GM19238 (cell line): ENCODE data around the gene BCL2L13.
A peak's percentile ranks its signal among the peaks of the same experiment; 100 is the strongest.
"Not testable (repeated sequence)": the region's sequence is repeated elsewhere in the genome, so short reads cannot be mapped to it uniquely, and the experiment has no call there.

Source experiments
- DNase-seq: peaks from one replicate; pipeline ENCODE4 v3.0.0; 2011; ENCODE audit warnings: low spot score; ENCODE audit not compliant: insufficient read length

The BCL2L13 gene

DNA sequence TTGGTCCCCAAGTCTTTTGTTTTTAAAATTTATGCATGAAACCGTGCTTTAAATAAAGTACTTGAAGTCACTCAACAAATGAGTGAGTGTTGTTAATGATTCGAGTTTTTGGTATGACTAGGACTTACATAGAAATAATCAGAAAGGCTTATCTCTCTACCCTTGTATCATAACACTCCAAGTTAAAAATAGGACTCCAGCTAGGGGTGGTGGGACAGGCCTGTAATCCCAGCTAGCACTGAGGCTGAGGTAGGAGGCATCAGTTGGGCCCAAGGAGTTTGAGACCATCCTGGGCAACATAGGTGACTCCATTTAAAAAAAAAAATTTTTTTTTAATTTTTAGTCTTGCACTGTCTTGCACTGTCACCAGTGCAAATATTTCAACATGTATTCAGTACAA is 55.6 kb downstream of the BCL2L13 start:
- DNase-seq = no peak

GRCh38 chr22:17694752-17695151 is 56.2 kb downstream of the BCL2L13 start:
- DNase-seq = no peak

DNA sequence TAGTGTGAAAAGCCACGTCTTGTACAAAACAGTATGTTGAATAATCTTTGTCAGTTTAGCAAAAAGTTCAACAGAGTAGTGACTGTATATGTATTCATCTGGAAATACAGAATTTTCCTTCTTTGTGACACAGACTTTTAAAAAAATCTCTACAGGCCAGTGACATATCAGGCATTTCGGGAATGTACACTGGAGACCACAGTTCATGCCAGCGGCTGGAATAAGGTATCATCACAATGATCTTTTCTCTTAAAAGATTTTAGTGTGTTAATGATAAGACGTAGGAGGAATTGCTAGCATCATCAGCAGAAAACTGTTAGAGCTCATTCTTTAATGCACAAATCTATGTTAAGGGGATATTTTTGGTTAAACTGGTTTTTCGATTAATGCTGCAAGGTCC is 57.4 kb downstream of the BCL2L13 start:
- no peak for DNase-seq

DNA sequence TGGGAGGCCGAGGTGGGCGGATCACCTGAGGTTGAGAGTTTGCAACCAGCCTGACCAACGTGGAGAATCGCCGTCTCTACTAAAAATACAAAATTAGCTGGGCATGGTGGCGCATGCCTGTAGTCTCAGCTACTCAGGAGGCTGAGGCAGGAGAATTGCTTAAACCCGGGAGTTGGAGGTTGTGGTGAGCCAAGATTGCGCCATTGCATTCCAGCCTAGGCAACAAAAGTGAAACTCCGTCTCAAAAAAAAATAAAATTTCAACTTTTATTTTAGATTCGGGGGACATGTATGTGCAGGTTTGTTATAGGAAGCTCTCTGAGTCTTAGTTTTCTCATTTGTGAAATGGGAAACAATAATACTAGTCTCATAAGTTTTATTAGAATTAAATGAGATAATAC is 58.6 kb downstream of the BCL2L13 start:
- DNase-seq = not testable (repeated sequence)

- DNase-seq = not testable (repeated sequence)
Observed at GRCh38 chr22:17698276-17698675, 59.7 kb downstream of the BCL2L13 start.

DNA sequence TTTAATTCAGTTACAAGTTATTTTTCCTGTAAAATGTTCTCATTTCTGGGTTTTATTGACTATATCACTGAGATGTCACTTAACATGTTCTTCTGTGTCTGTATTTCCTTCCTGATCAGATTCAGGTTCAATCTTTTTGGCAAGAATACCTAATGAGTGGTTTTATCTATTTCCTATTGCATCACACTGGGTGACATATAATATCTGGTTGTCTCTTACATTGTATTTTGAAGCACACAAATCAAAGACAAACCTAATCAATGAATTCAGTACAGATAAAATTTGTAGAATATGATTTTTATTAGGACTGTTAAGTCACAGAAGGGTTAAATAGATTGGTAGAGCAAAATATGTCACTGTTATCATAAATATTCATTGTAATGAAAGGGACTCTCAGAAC is 60.4 kb downstream of the BCL2L13 start:
- no peak for DNase-seq

DNA sequence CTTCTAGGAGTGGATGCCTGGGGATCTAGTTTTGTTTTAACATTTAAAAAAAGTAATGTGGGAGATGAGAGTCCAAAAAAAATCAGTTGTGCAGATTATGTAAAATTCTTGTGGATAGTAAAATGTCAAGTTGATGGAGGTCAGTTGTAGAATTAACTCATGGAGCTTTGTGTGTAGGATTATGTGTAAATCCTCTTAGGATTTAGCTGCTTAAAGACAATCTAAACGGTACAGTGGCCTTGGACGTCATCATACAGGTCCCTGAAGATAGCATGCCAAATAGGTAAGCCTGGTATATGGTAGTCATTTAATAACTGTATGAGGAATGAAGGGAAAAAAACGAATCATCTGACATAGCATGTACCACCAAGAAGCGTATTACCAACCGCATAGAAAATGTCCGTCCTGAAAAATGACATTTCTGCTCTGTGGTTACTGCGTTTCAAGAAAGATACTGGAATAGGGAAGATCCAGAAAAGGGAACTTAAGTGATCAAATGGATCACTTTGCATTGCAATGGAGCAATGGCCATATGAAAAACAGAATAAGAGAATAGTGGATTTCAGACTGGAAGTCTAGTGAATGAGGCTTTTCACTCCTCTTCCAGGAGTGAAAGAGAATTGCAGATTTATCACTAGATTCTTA is 61.3 kb downstream of the BCL2L13 start:
- DNase-seq = no peak

- no peak for DNase-seq
Observed at GRCh38 chr22:17700778-17701177, 62.2 kb downstream of the BCL2L13 start.

DNA sequence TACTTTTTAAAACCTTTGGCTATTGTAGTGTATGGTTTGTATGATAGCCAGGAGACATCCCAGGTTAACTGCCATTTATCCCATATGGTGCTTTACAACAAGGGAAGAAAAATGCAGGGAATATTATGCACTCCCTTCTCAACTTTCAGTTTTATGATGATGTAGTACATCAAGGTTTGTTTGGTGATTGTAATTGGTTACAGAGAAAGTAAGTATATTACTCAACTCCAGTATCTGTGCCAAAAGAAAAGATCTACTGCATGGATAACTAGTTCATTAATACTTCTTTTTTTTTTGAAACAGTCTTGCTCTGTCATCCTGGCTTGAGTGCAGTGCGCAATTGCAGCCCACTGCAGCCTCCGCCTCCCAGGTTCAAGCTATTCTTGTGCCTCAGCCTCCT is 65.3 kb downstream of the BCL2L13 start:
- DNase-seq = no peak

- DNase-seq = no peak
Observed at GRCh38 chr22:17705546-17705945, 67.0 kb downstream of the BCL2L13 start.

GRCh38 chr22:17705951-17706900 is 67.7 kb downstream of the BCL2L13 start:
- DNase-seq = peak; percentile 27

- DNase-seq = no peak
Observed at GRCh38 chr22:17706947-17707346, 68.4 kb downstream of the BCL2L13 start.

DNA sequence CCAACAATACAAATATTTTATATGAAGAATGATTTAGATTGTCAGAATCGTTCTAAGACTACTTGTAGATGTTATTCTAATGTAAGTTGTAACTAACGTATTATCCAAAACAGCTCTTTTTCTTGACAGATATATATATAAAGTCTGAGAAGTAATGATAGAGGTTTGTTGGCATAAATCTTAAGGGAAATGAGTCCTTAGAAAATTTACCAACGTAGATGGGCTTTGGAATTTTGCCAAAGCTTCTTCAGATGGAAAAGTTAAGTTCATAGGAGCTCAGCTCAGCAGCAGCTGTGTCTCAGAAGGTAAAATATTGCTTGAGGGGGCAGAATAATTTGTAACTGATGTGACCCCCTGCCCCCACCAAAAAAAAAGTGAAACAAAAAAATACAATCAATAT is 69.0 kb downstream of the BCL2L13 start:
- no peak for DNase-seq

- DNase-seq = no peak
Observed at GRCh38 chr22:17710023-17710422, 71.5 kb downstream of the BCL2L13 start.

GRCh38 chr22:17712441-17712840 is 73.9 kb downstream of the BCL2L13 start:
- no peak for DNase-seq

DNA sequence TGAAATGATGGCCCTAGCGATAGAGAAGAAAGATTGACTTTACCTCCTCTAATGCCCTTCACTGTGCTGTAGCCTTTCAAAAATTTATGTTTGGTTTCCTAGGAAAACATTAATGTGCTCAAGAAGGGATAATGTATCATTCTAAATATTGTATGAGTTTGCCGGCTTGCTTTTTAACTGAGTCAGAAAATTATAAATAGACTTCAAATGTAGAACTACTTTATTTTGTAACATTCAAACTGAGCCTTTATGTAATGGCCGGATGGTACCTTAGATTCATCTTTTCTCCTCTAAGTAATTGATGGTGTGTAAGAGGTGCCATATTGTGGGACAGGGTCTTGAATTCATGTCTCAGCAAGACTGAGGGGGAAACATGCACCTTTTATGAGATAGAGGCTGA is 78.0 kb downstream of the BCL2L13 start:
- no peak for DNase-seq

DNA sequence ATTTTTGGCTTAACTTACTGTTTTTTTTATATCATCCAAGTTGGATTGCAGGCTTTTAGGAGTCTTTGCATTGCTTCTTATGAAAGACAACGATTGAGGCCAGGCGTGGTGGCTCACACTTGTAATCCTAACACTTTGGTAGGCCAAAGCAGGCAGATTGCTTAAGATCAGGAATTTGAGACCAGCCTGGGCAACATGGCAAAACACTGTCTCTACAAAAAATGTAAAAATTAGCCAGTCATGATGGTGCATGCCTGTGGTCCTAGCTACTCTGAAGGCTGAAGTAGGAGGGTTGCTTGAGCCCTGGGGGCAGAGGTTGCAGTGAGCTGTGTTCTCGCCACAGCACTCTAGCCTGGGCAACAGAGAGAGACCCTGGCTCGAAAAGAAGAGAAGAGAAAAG is 79.2 kb downstream of the BCL2L13 start:
- DNase-seq = no peak

DNA sequence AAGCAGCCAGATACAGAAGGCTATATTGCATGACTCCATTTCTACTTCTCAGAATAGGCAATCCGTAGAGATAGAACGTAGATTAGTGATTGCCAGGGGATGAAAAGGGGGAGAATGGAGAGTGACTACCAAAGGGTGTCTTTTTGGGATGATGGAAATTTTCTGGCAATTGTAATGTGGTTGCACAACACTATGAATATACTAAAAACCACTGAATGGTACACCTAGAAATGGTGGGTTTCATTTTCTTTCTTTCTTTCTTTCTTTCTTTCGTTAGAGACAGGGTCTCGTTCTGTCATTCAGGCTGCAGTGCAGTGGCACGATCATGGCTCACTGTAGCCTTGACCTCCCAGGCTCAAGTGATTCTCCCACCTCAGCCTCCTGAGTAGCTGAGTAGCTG is 81.4 kb downstream of the BCL2L13 start:
- no peak for DNase-seq

DNA sequence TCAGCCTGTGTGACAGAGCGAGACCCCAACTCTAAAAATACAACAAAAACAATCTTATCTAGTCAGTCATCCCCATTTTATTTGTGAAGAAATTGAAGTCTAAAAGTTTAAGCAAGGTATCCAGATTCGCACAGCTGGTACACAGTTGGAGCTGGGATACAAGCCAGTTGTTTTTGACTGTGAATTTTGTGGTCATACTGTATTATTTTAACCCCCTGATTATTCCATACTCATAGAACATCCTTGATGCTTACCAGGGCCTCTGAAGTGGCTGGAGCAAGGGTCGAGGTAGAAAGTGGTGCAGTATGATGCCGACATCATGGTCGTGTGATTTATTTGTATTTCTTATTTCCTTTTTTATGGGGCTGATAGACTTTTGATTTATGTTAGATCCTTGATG is 85.7 kb downstream of the BCL2L13 start:
- no peak for DNase-seq

DNA sequence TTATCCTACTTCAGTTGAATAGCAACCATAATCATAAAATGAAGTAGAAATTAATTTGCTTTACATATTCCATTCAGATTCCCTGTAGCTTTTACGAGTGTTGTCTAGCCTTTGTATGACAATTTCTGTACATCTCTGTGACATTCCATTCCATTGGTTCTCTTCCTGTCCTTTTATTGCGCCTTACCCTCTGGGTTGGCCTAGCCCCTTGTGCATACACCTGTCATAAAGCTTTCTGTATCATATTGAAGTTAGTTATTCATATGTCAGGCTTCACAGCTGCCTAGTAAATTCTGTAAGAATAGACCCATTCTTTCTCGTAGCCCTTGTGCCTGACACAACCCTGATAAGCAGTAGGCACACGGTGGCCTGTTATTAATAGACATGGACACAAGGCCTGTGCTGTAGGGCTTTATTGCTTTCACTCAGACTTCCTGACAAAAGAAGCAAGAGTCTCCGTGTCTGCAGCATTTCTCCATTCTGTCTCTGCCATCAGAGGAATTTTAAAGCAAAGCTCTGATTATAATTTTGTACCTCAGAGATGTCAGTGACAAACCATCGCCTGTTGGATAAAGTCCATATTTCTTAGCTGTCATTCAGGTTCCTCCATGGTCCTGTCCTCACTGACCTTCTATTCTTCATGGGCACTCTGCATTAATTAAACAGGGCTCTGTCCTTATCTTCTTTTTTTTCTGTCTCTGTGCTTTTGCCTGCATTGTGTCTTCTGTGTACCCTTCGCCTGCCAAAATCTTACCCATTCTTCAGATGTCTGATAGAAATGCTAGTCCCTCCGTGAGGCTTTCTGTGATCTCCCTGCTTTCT is 86.3 kb downstream of the BCL2L13 start:
- DNase-seq = no peak

DNA sequence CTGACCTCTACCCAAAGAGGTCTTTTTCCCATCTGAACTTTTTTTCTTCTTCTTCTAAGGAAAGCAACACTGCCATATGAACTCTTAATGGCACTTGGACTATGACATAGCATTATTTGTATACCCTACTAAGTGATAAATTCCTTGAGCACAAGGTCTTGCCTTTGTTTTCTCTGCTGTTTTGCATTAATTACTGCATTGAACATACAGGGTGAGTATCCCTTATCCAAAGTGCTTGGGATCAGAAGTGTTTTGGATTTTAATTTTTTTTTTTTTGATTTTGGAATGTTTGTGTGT is 86.9 kb downstream of the BCL2L13 start:
- no peak for DNase-seq
